Karpas-422 (cell line): ENCODE data around the gene ZRANB2. TPM values are rescaled to one million over a fixed set of nuclear protein-coding genes. Genes with fewer than 3 reads are reported as not detected.

Source experiments
- DNase-seq: peaks from one replicate; pipeline ENCODE4 v3.0.0-alpha.2; 2015
- H2AFZ ChIP-seq: fragments of 200-600 bp; sonication (generic); 2 replicates; pipeline ENCODE4 v1.6.1; 2014; ENCODE audit warnings: antibody characterized with exemption, low read length, mixed read lengths
- H3K27ac ChIP-seq: fragments of 200-600 bp; sonication (generic); 2 replicates; pipeline ENCODE4 v1.5.1; 2014; ENCODE audit warnings: mild to moderate bottlenecking, low read length, moderate library complexity
- H3K27me3 ChIP-seq: fragments of 200-600 bp; sonication (generic); 2 replicates; pipeline ENCODE4 v1.6.1; 2014; ENCODE audit warnings: low read length, mixed read lengths
- H3K36me3 ChIP-seq: fragments of 200-600 bp; sonication (generic); 2 replicates; pipeline ENCODE4 v1.6.1; 2014; ENCODE audit warnings: low read length, mixed read lengths; ENCODE audit not compliant: insufficient read depth
- H3K4me1 ChIP-seq: fragments of 200-600 bp; sonication (generic); 2 replicates; pipeline ENCODE4 v1.6.1; 2014; ENCODE audit warnings: mild to moderate bottlenecking, low read length, mixed read lengths
- H3K4me2 ChIP-seq: fragments of 200-600 bp; sonication (generic); 2 replicates; pipeline ENCODE4 v1.6.1; 2014; ENCODE audit warnings: low read length, low read depth, mild to moderate bottlenecking; ENCODE audit not compliant: poor library complexity, severe bottlenecking
- H3K4me3 ChIP-seq: fragments of 200-600 bp; sonication (generic); 2 replicates; pipeline ENCODE4 v1.5.1; 2014; ENCODE audit warnings: mild to moderate bottlenecking, antibody characterized with exemption, low read length, mixed read lengths
- H3K79me2 ChIP-seq: fragments of 200-600 bp; sonication (generic); 2 replicates; pipeline ENCODE4 v1.6.1; 2014; ENCODE audit warnings: mild to moderate bottlenecking, low read length, mixed read lengths
- H3K9ac ChIP-seq: fragments of 200-600 bp; sonication (generic); 2 replicates; pipeline ENCODE4 v1.6.0; 2014; ENCODE audit warnings: low read length
- H3K9me2 ChIP-seq: fragments of 200-600 bp; sonication (generic), shearing (Covaris generic); replicated peaks from 2 replicates; pipeline ENCODE4 v1.6.0; 2014; ENCODE audit warnings: mild to moderate bottlenecking, low read length, moderate library complexity; ENCODE audit not compliant: insufficient read depth
- H3K9me3 ChIP-seq: fragments of 300-700, 200-600 bp; sonication (generic); 2 replicates; pipeline ENCODE4 v1.6.1; 2014; ENCODE audit warnings: low read length, mixed read lengths
- H4K20me1 ChIP-seq: fragments of 200-600 bp; sonication (generic); 2 replicates; pipeline ENCODE4 v1.6.1; 2014; ENCODE audit warnings: mild to moderate bottlenecking, antibody characterized with exemption, low read length, low read depth; ENCODE audit not compliant: insufficient read depth
- total RNA-seq: library from RNA; depleted of rRNA; stranded (reverse); fragments of >200 nt; shearing (Covaris generic); gene quantifications from 2 replicates; pipeline ENCODE4 v1.2.3, GENCODE V29; 2014; ENCODE audit warnings: low replicate concordance

ZRANB2 gene
- total RNA-seq, 1 experiment from 2014 or later, result 128 TPM

DNA sequence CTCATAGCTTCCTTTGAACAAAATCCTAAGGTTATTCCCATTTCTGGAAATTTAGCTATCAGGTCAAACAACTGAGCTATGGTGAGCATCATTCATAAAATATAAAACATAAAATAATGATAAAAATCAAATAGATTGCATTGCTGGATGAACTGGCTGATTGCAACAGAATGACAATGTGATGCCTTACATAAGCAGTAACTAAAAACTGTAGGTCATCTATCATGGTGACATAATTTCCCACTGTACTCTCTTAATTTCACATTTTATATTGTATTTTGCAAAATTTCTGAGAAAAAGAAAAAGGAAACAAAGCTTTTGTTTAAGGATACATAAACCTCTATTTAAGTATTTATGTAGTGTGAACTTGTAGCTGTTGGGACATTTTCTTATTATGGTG lies 37.8 kb downstream of the ZRANB2 start:
- Histone ChIP-seq H3K9me3 (no peaks in the 10 kb centered on the region), H3K36me3 (no peaks in the 10 kb centered on the region), H2AFZ (no peak overlapping the region), H3K27me3 (no peaks in the 10 kb centered on the region), H3K4me2 (no peak overlapping the region), H3K4me1 (no peaks in the 10 kb centered on the region), H3K79me2 (no peaks in the 10 kb centered on the region), H3K9ac (no peak overlapping the region), H3K9me2 (no peaks in the 10 kb centered on the region), H3K4me3 (no peak overlapping the region), H4K20me1 (no peaks in the 10 kb centered on the region), H3K27ac (no peak overlapping the region)
- no peak for DNase-seq

DNA sequence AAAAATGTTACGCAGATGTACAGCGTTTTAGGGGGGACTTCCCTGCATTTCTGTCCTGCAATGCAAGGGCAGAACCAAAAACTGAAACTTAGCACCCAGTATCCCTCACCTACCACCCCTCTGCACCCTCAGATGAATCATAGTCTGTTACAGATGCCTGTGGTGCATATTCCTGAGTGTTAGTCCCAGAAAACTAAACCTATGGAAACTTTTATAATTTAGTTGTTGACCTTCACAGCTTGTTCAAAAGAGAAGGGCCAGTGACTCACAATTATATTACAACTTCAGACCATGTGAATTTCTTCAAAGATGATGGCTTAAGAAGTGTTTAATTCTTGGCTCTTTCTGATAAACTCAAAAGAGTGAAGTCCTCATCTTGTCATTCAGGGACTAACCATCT lies 39.0 kb downstream of the ZRANB2 start:
- Histone ChIP-seq H3K9me2 (no peaks in the 10 kb centered on the region), H3K9me3 (no peaks in the 10 kb centered on the region), H3K36me3 (no peaks in the 10 kb centered on the region), H3K79me2 (no peaks in the 10 kb centered on the region), H3K4me3 (no peak overlapping the region), H2AFZ (no peak overlapping the region), H4K20me1 (no peaks in the 10 kb centered on the region), H3K4me1 (no peaks in the 10 kb centered on the region), H3K27ac (no peak overlapping the region), H3K9ac (no peak overlapping the region), H3K4me2 (no peak overlapping the region), H3K27me3 (no peaks in the 10 kb centered on the region)
- DNase-seq, result no peak

DNA sequence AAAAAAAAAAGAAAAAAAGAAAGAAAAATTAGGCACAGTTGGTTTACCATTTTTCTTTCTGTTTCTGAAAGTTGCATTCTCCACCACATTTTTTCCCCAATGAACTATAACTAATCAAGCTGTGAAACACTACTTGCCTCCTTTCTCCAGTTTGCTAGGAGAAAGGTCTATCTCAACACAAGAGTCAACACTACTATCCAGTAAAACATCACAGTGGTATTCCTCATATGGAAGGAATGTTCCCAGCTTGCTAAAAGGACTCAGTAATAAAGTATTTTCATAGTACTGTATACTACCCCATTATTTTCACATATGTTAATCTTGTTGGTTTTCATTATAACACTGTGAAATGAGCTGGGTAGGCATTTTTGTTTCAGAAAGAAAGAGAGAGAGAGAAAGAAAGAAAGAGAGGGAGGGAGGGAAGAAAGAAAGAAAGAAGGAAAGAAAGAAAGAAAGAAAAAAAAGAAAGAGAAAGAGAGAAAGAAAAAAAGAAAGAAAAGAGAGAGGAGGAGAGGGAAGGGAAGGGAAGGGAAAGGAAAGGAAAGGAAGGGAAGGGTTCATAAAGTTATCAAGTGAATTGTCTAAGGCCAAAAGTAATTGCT lies 41.1 kb downstream of the ZRANB2 start:
- no peak for DNase-seq
- no peaks in the 10 kb centered on the region for H3K36me3 ChIP-seq
- no peaks in the 10 kb centered on the region for H3K9me3 ChIP-seq
- H3K79me2 ChIP-seq, result no peaks in the 10 kb centered on the region
- no peaks in the 10 kb centered on the region for H3K4me1 ChIP-seq
- H3K4me2 ChIP-seq, result no peak overlapping the region
- no peak overlapping the region for H2AFZ ChIP-seq
- H3K27ac ChIP-seq, result no peak overlapping the region
- no peaks in the 10 kb centered on the region for H3K27me3 ChIP-seq
- H3K9me2 ChIP-seq, result no peaks in the 10 kb centered on the region
- H3K4me3 ChIP-seq, result no peak overlapping the region
- no peaks in the 10 kb centered on the region for H4K20me1 ChIP-seq
- no peak overlapping the region for H3K9ac ChIP-seq

DNA sequence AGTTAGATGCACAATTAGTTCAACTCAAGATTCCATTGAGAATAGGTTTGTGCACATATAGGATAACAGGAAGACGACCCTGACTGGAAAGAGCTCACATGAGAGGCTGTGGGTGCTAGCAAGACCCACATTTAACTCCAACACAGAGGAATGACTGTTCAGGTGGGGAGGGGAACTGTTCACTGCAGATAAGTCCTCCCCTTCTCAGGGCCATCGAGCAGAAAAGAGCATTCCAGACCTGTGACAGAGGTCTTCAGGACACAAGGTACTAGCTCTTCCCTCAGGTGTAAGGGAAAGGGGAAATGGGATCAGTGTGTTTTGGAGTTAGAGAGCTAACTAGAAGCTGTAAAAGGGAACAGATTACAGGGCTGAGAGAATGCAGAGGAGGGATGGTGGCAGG lies 41.9 kb downstream of the ZRANB2 start:
- Histone ChIP-seq H3K9me2 (no peaks in the 10 kb centered on the region), H3K27me3 (no peaks in the 10 kb centered on the region), H3K36me3 (no peaks in the 10 kb centered on the region), H3K79me2 (no peaks in the 10 kb centered on the region), H3K4me1 (no peaks in the 10 kb centered on the region), H3K4me3 (no peak overlapping the region), H3K9me3 (no peaks in the 10 kb centered on the region), H3K27ac (no peak overlapping the region), H3K4me2 (no peak overlapping the region), H3K9ac (no peak overlapping the region), H4K20me1 (no peaks in the 10 kb centered on the region), H2AFZ (no peak overlapping the region)
- no peak for DNase-seq

DNA sequence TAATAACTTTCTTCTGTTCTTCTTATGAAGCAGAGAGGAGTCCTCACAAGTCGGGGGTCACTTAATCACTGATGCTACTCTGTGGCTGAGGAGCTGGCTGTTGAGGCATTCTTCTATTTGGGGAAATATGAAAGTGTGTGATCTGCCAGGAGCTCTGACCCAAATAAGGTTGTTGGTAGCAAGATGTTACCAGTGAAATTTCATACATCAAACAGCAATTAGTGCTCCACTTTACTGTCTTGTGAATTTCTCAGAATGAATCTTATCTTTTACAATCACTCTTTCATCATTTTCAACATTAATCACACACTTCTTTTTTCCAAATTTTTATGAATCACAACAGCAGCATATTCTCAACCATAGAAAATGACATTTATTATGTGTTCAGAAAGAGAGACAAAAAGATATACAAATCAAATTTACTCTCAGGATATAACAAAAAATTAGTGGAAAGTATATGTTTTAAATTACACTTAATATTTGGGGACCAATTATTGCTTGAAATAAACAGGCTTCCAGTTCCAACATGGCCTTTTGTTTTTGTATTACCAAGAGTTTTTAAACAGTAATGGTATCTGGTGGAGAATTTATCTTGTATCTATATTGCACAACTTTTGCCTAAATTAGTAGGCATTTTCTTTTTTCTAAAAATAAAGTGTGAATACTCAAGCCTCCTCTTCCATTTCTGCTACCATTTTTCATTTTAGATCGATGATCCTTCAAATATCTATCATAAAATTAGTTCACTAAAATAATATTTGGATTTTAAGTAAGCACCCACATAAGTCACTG lies 42.8 kb downstream of the ZRANB2 start:
- no peaks in the 10 kb centered on the region for H3K9me2 ChIP-seq
- H3K9ac ChIP-seq, result no peak overlapping the region
- H3K4me1 ChIP-seq, result no peaks in the 10 kb centered on the region
- H3K4me2 ChIP-seq, result no peak overlapping the region
- H3K4me3 ChIP-seq, result no peak overlapping the region
- no peaks in the 10 kb centered on the region for H3K27me3 ChIP-seq
- H3K36me3 ChIP-seq, result no peaks in the 10 kb centered on the region
- H2AFZ ChIP-seq, result no peak overlapping the region
- no peak for DNase-seq
- no peaks in the 10 kb centered on the region for H4K20me1 ChIP-seq
- H3K27ac ChIP-seq, result no peak overlapping the region
- no peaks in the 10 kb centered on the region for H3K79me2 ChIP-seq
- no peaks in the 10 kb centered on the region for H3K9me3 ChIP-seq

DNA sequence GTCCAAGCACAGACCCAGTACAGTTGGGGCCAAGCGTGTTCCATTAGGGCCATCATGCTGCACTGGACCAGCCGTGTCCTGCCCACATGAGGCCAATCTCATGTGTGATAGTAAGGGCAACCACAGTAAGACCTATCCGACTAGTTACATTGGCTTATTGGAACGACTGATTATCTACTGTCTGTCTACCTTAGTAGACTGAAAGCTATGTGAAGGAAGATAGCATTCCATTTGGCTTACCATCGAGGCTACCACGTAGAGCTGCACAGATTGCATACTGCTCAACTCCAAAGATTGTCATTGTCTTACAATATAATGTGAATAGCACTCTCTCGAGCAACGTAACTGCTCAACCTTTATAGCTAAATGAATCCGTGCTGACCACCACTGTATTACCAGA lies 43.8 kb downstream of the ZRANB2 start:
- Histone ChIP-seq H3K27ac (no peak overlapping the region), H3K36me3 (no peaks in the 10 kb centered on the region), H3K9ac (no peak overlapping the region), H3K4me3 (no peak overlapping the region), H3K9me2 (no peaks in the 10 kb centered on the region), H3K4me1 (no peaks in the 10 kb centered on the region), H2AFZ (no peak overlapping the region), H3K9me3 (no peaks in the 10 kb centered on the region), H3K4me2 (no peak overlapping the region), H4K20me1 (no peaks in the 10 kb centered on the region), H3K79me2 (no peaks in the 10 kb centered on the region), H3K27me3 (no peaks in the 10 kb centered on the region)
- no peak for DNase-seq

DNA sequence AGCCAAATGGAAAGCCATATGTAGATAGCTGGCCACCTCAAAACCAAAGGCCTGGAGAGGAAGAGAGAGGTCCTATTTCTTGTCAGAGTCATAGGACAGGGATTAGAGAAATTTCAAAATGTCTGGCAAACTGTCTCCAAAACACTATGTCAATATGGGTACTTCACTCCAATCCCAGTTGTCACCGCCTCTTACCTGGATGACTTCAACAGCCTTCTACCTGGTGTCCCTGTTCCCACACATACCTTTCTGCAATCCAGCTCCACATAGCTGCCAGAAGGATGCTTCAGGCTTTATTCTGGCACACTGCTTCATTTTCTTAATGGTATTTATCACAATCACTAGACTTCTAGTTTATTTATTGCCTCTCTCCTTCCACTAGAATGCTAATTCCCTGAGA lies 47.7 kb downstream of the ZRANB2 start:
- Histone ChIP-seq H3K27ac (no peak overlapping the region), H3K79me2 (no peaks in the 10 kb centered on the region), H3K4me1 (no peaks in the 10 kb centered on the region), H3K4me2 (no peak overlapping the region), H3K36me3 (no peaks in the 10 kb centered on the region), H3K9me3 (no peaks in the 10 kb centered on the region), H3K27me3 (no peaks in the 10 kb centered on the region), H4K20me1 (no peaks in the 10 kb centered on the region), H3K9ac (no peak overlapping the region), H3K9me2 (no peaks in the 10 kb centered on the region), H3K4me3 (no peak overlapping the region), H2AFZ (no peak overlapping the region)
- DNase-seq, result no peak

DNA sequence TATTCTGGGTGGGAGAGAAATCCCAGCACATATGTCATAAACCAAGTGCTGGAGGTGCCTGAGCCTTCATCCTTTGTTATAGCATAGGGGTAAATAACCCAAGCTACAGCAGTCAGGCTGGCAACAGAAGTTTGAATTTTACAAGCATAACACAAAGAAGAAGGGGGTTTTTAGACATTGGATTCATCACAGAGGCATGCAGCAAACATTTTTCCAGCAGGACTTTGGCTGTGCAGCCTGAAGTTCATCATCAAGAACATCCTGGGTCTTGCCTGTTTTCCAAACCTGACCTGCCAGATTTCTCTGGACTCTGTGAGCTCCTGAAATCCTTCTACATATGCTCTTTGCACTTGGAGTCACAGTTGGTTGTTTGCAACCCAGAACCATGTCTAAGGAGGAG lies 49.4 kb downstream of the ZRANB2 start:
- Histone ChIP-seq H3K4me1 (no peaks in the 10 kb centered on the region), H3K27ac (no peak overlapping the region), H3K36me3 (no peaks in the 10 kb centered on the region), H3K79me2 (no peaks in the 10 kb centered on the region), H2AFZ (no peak overlapping the region), H3K9me3 (no peaks in the 10 kb centered on the region), H3K27me3 (no peaks in the 10 kb centered on the region), H4K20me1 (no peaks in the 10 kb centered on the region), H3K4me3 (no peak overlapping the region), H3K9me2 (no peaks in the 10 kb centered on the region), H3K4me2 (no peak overlapping the region), H3K9ac (no peak overlapping the region)
- DNase-seq, result no peak
